Fibroblast of skin of left biceps (primary cell): ENCODE data around the gene CLEC11A.
"Not testable (repeated sequence)": the region's sequence is repeated elsewhere in the genome, so short reads cannot be mapped to it uniquely, and the experiment has no call there.

Experiments used
- DNase-seq, 2 experiments: peaks; one replicate each; pipeline ENCODE4 v3.0.0-alpha.2; 2013; ENCODE audit warnings: low read depth in 2 of 2

CLEC11A gene

GRCh38 chr19:50756244-50756643, 33.1 kb downstream of the CLEC11A start:
- not testable (repeated sequence) for DNase-seq

GRCh38 chr19:50757624-50758023, 34.5 kb downstream of the CLEC11A start:
- DNase-seq: not testable (repeated sequence)

GRCh38 chr19:50759076-50759475, 35.9 kb downstream of the CLEC11A start:
- not testable (repeated sequence) for DNase-seq

GRCh38 chr19:50759886-50760285, 36.7 kb downstream of the CLEC11A start:
- no peak for DNase-seq

GRCh38 chr19:50761501-50761900, 38.3 kb downstream of the CLEC11A start:
- not testable (repeated sequence) for DNase-seq

- DNase-seq: not testable (repeated sequence)
Measured at GRCh38 chr19:50763521-50763920, 40.4 kb downstream of the CLEC11A start.

GRCh38 chr19:50764409-50764808, 41.2 kb downstream of the CLEC11A start:
- DNase-seq: no peak

GRCh38 chr19:50766746-50767145, 43.6 kb downstream of the CLEC11A start:
- DNase-seq: not testable (repeated sequence)

- DNase-seq: not testable (repeated sequence)
Measured at GRCh38 chr19:50767263-50767662, 44.1 kb downstream of the CLEC11A start.

- no peak for DNase-seq
Measured at GRCh38 chr19:50768277-50768676, 45.1 kb downstream of the CLEC11A start.

GRCh38 chr19:50770164-50770563, 47.0 kb downstream of the CLEC11A start, which contains the start of gene GPR32:
Gene GPR32 (plus strand): TSS chr19:50770464. CDS start chr19:50770601, 137 bp downstream.
- DNase-seq: not testable (repeated sequence)

GRCh38 chr19:50770888-50771287, 47.7 kb downstream of the CLEC11A start:
- no peak for DNase-seq

- no peak for DNase-seq
Measured at GRCh38 chr19:50772476-50772875, 49.3 kb downstream of the CLEC11A start.

GRCh38 chr19:50772912-50773311, 49.7 kb downstream of the CLEC11A start:
- not testable (repeated sequence) for DNase-seq

GRCh38 chr19:50773454-50773853, 50.3 kb downstream of the CLEC11A start:
- not testable (repeated sequence) for DNase-seq
